ACC112 (cell line): ENCODE data around the gene HCN2.

ENCODE experiments used
- H2AFZ ChIP-seq: fragments of 200-600 bp; sonication (generic); one replicate; pipeline ENCODE4 v1.6.0; 2017; ENCODE audit warnings: antibody characterized with exemption, low read length; ENCODE audit not compliant: unreplicated experiment
- H3K27ac ChIP-seq: fragments of 200-600 bp; sonication (generic); 2 replicates; pipeline ENCODE4 v1.5.1; 2014; ENCODE audit warnings: low read depth, mild to moderate bottlenecking, antibody characterized with exemption, low read length, moderate library complexity
- H3K27me3 ChIP-seq: fragments of 200-600 bp; sonication (generic); 2 replicates; pipeline ENCODE4 v1.6.1; 2014; ENCODE audit warnings: mild to moderate bottlenecking, antibody characterized with exemption, low read length, moderate library complexity, mixed read lengths; ENCODE audit not compliant: insufficient read depth
- H3K36me3 ChIP-seq: fragments of 200-600 bp; sonication (generic); 2 replicates; pipeline ENCODE4 v1.6.1; 2016; ENCODE audit warnings: mild to moderate bottlenecking, antibody characterized with exemption, low read length, moderate library complexity, mixed read lengths; ENCODE audit not compliant: insufficient read depth
- H3K4me1 ChIP-seq: fragments of 200-600 bp; sonication (generic); one replicate; pipeline ENCODE4 v1.6.1; 2016; ENCODE audit warnings: low read length, mixed read lengths; ENCODE audit not compliant: insufficient read depth, unreplicated experiment, control insufficient read depth
- H3K4me3 ChIP-seq: fragments of 200-600 bp; sonication (generic); 2 replicates; pipeline ENCODE4 v1.5.1; 2014; ENCODE audit warnings: mild to moderate bottlenecking, low read depth, low read length
- H3K79me2 ChIP-seq: fragments of 200-600 bp; sonication (generic); one replicate; pipeline ENCODE4 v1.6.0; 2016; ENCODE audit warnings: low read length; ENCODE audit not compliant: control insufficient read depth, unreplicated experiment, insufficient read depth

Gene HCN2

DNA sequence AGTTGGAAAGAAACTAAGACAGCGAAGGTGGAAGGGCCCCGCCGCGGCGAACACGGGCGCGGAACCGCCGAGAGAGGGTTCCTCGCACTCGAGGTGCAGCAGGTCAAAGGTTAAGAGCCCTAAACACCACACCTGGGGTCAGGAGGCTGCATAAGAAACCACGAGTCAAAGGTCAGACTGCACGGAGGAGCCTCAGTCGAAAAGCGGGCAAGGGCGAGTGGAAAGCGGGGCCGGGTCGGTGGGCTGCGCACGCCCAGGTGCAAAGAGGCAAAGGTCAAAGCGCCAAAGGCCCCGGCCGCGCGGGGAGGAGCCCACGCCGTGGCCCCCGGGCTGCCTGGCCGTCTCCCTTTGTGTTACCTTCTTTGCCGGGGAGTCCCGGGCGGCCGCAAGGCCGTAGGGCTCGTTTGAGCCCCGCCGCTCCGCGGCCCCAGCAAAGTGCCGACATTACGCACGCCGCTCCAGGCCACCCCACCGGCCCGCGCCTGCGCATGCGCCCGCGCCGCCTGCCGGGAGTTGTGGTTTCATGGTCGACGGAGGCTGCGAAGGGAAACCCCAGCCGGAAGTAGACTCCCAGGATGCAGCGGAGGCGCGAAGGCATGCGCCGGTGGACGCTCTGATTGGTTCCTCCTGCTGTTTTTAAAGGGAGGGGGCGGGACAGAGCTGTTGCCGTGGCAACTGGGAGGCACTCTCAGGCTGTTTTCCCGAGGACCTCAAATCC, 43.5 kb downstream of the HCN2 start, which contains the start of gene POLRMT:
Gene POLRMT (minus strand): TSS at position 470 of the 718 bp plus-strand sequence. CDS start 25 bp downstream, at position 445.
- H3K4me3 ChIP-seq: peak within 1 kb of the TSS; percentile 99
- H3K79me2 ChIP-seq: peaks cover 3% of the 10 kb centered on the region
- H3K4me1 ChIP-seq: peaks cover 5% of the 10 kb centered on the region
- H2AFZ ChIP-seq: peak within 1 kb of the TSS; percentile 75
- peak within 1 kb of the TSS; percentile 59 for H3K27ac ChIP-seq
- no peaks in the 10 kb centered on the region for H3K27me3 ChIP-seq
- no peaks in the 10 kb centered on the region for H3K36me3 ChIP-seq

DNA sequence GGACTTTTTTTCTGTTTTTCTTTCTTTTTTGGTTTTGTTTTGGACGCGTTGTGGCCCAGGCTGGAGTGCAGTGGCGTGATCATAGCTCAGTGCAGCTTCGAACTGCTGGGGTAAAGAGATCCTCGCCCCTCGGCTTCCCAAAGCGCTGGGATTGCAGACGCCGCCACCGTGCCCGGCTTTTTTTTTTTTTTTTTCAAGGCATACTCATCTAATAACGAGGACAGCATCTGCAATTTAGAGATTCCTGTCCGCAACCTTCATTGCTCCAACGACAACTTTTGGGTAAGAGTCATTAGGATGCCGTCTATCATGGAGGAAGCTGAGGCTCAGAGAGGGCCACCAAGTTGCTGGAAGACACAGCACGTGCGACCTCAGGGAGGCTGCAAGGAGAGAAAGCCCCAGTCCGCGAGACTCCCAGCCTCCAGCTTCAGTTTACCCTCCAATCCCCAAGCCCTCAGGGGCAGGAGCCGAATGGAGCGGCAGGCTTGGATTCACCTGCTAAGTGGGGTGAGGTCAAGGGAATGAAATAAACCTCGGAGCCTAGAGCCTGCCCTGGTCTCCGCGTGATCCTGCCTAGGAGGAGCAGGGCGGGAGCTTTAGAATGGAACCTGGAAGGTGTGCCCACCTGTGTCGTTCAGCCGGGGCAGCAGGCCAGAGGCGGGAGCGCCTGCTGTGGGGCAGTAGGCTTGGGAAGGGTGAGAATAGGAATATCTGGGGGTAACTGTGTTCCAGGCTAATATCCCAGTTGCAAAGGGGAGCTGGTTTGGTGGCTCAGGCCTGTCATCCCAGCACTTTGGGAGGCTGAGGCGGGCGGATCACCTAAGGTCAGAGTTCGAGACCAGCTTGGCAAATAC, 44.3 kb downstream of the HCN2 start:
- H3K27me3 ChIP-seq: no peaks in the 10 kb centered on the region
- H3K36me3 ChIP-seq: no peaks in the 10 kb centered on the region
- H2AFZ ChIP-seq: peak overlapping the region; percentile 59
- peaks cover 5% of the 10 kb centered on the region for H3K4me1 ChIP-seq
- H3K79me2 ChIP-seq: peaks cover 3% of the 10 kb centered on the region
- H3K27ac ChIP-seq: peak overlapping the region; percentile 50
- H3K4me3 ChIP-seq: peak overlapping the region; percentile 99

DNA sequence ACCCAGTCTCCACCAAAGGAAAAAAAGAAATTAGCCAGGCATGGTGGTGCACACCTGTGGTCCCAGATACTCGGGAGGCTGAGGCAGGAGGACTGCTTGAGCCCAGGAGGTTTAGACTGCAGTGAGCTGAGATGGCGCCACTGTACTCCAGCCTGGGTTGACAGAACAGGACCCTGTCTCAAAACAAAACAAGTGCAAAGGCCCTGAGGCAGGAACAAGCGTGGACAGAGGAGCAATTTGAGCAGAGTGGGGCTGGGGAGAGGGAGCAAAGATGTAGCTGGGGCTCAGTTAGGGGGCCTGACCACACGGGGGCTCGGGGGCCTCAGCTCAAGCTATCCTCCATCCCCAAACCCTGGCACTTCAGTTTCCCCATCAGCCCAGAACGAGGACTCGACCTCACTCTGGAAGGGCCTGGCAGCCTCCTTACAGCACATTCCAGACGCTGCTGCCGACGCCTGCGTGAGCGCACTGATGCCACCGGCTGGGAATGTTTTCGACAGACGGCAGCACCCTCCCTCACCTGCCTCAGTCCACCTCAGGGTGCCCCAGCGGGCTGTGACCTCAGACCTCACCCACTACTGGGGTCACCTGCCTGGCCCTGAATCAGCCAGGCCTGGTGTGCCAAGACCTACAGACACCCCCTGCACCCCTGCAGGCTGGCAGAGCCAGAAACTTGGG, 45.4 kb downstream of the HCN2 start:
- Histone ChIP-seq H3K4me3 (no peak overlapping the region), H3K36me3 (no peaks in the 10 kb centered on the region), H3K79me2 (peaks cover 3% of the 10 kb centered on the region), H3K4me1 (peaks cover 5% of the 10 kb centered on the region), H2AFZ (no peak overlapping the region), H3K27me3 (no peaks in the 10 kb centered on the region), H3K27ac (no peak overlapping the region)

DNA sequence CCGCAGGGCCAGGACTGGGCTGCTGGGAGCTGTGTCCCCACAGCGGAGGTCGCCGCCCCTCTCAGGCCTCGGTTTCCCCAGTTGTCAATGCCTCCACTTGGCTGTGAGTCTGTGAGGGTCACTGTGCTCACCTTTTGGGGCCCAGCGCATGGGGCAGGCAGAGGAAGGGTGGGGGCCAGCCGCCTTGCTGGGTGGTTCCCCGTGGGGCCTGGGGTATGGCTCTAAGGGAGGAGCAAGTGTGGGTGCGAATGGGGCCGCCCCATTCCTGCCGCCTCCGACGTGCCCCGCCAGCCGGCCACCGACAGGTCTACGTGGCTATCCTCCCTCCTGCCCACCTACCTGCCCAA, 49.2 kb downstream of the HCN2 start:
- H2AFZ ChIP-seq: no peak overlapping the region
- H3K36me3 ChIP-seq: no peaks in the 10 kb centered on the region
- peak overlapping the region; percentile 40 for H3K4me3 ChIP-seq
- H3K4me1 ChIP-seq: no peaks in the 10 kb centered on the region
- H3K27me3 ChIP-seq: no peaks in the 10 kb centered on the region
- no peak overlapping the region for H3K27ac ChIP-seq
- no peaks in the 10 kb centered on the region for H3K79me2 ChIP-seq

DNA sequence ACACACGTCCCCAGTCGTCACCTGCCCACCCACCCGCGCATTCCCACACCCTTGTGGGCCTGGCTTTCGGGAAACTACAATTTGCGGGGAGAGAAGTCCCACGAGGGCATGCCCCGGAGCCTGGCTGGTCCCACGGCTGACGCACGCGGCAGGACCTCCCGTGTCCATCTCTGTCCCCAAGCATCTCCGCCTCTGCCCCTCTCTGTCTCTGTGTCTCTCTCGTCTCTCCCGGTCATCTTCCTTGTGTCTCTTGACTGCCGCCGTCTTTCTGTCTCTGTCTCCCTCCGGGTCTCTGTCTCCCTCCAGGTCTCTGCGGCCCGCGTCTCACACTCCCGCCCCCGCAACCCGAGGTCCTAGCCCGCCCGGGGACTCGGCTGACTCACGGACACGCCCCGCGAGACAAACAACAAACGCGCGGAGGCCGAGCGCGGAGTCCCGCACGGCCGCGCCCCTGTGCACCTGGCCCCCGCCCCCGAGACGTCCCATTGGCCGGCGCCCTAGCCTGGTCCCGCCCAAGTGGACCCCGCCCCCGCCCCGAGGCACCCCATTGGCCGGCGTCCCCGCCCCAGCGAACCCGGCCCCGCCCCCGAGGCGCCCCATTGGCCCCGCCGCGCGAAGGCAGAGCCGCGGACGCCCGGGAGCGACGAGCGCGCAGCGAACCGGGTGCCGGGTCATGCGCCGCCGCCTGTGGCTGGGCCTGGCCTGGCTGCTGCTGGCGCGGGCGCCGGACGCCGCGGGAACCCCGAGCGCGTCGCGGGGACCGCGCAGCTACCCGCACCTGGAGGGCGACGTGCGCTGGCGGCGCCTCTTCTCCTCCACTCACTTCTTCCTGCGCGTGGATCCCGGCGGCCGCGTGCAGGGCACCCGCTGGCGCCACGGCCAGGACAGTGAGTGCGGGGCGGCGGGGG, 49.8 kb downstream of the HCN2 start, which contains the start of gene FGF22:
Gene FGF22 (plus strand): TSS at position 627 of the 908 bp plus-strand sequence. CDS start 47 bp downstream, at position 674.
- Histone ChIP-seq H3K27ac (no peak within 1 kb of the TSS), H3K4me3 (peak within 1 kb of the TSS; percentile 40), H3K36me3 (no peaks in the 10 kb centered on the region), H3K4me1 (no peaks in the 10 kb centered on the region), H2AFZ (no peak within 1 kb of the TSS), H3K27me3 (no peaks in the 10 kb centered on the region), H3K79me2 (no peaks in the 10 kb centered on the region)

DNA sequence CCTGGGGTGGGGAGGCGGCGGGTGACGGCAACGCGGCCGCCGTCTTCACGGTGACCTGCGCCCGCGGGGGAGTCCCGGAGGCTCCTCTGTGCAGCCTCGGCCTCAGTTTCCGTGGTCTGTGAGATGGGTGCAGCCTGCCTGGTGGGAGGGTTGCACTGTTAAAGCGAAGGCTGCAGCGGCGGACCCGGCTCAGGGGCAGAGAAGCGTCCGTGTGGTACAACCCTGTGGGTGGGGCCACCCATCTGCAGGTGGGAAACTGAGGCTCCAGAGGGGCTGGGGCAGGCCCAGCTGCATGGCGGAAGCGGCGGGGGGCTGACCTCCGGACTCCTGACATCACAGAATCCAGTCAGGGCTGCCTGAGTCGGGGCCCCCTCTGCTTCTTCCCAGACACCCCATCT, 50.5 kb downstream of the HCN2 start:
- no peaks in the 10 kb centered on the region for H3K4me1 ChIP-seq
- 0 out of 2 replicates have a peak overlapping the region, but pooled peaks have one; percentile 37 for H3K4me3 ChIP-seq
- no peaks in the 10 kb centered on the region for H3K27me3 ChIP-seq

DNA sequence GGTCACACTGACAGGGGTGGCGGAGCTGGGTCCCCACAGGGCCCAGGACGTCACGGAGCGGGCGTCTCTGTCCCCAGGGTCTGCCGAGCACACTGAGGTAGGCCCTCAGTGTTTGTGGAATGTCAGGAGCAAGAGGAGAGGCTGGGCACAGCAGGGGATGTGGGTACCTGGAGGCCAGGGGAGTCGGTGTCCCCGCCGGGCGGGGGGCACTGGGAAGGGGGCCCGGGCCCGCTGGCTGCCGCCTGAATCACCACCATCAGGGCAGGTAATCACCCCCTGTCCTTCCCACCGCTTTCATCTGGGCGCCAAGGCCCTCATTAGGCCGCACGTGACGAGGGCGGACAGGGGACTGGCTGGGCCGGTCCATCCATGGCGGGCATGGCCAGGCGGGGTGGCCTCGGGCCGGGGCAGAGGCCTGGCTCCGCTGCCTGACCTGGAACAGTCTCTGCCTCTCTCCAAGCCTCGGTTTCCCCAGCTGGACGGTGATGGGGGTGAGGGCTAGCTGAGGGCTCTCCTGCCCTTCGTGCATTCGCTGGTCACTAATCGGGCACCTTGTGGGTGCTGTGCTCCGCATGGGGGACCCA, 51.0 kb downstream of the HCN2 start:
- no peaks in the 10 kb centered on the region for H3K36me3 ChIP-seq
- no peak overlapping the region for H3K27ac ChIP-seq
- no peaks in the 10 kb centered on the region for H3K79me2 ChIP-seq
- H3K4me3 ChIP-seq: no peak overlapping the region
- H3K4me1 ChIP-seq: no peaks in the 10 kb centered on the region
- no peaks in the 10 kb centered on the region for H3K27me3 ChIP-seq
- H2AFZ ChIP-seq: no peak overlapping the region

More for the DNA sequence above, 50.5 kb downstream of the HCN2 start:
- H3K27ac ChIP-seq: no peak overlapping the region
- H2AFZ ChIP-seq: no peak overlapping the region
- no peaks in the 10 kb centered on the region for H3K79me2 ChIP-seq
- H3K36me3 ChIP-seq: no peaks in the 10 kb centered on the region

DNA sequence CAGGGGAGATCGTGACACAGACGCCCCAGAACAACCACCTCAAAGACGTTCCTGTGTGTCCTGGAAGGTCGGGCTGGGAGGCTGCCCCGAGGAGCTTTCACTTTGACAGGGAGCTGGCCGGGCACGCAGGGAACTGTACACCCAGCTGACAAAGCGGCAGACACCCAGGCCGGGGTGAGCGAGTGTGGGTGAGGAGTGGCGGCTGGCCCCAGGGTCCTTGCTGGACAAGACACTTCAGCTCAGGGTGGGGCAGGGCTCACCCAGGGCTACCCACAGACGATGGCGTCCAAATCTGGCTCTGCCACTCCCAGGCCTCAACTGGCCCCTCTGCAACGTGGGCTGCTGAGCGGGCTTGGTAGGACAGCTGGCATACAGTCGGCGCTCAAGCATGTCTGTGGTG, 52.0 kb downstream of the HCN2 start:
- H3K4me1 ChIP-seq: no peaks in the 10 kb centered on the region
- H3K27ac ChIP-seq: no peak overlapping the region
- no peaks in the 10 kb centered on the region for H3K36me3 ChIP-seq
- H3K79me2 ChIP-seq: no peaks in the 10 kb centered on the region
- H3K4me3 ChIP-seq: no peak overlapping the region
- no peaks in the 10 kb centered on the region for H3K27me3 ChIP-seq
- no peak overlapping the region for H2AFZ ChIP-seq

DNA sequence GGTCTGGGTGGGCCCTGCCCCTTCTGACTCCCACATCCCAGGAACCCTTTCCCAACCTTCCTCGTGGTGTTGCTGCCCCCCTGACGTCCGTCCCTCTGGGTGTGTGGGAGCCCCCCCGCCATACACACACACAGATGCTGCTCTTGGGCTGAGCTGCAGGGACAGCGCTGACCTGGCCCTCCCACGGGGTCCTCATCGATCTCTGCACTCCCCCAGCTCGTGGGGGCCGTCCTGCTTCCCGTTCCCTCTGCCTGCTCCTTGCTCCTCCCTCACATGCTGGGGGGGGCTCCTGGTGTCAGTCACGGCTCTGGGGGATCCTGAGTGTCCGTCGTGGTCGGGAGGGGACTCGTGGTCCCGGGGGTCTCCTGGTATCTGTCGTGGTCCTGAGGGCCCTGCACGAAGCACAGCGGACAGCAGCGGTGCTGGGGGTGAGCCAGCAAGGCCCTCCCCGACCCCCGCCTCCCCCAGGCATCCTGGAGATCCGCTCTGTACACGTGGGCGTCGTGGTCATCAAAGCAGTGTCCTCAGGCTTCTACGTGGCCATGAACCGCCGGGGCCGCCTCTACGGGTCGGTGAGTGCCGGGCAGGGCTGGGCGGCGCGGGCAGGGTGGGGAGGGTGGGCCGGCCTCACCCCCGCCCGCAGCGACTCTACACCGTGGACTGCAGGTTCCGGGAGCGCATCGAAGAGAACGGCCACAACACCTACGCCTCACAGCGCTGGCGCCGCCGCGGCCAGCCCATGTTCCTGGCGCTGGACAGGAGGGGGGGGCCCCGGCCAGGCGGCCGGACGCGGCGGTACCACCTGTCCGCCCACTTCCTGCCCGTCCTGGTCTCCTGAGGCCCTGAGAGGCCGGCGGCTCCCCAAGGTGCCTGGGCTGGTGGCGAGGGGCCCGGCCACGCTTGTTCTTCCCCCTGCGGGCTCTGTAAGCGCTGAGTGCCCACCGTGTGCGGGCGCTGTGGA, 53.4 kb downstream of the HCN2 start:
- H3K27me3 ChIP-seq: no peaks in the 10 kb centered on the region
- no peaks in the 10 kb centered on the region for H3K36me3 ChIP-seq
- no peak overlapping the region for H3K27ac ChIP-seq
- H3K4me1 ChIP-seq: no peaks in the 10 kb centered on the region
- H3K79me2 ChIP-seq: no peaks in the 10 kb centered on the region
- no peak overlapping the region for H3K4me3 ChIP-seq
- H2AFZ ChIP-seq: no peak overlapping the region
